Measurements from ENCODE around the gene CLCN7.

DNA sequence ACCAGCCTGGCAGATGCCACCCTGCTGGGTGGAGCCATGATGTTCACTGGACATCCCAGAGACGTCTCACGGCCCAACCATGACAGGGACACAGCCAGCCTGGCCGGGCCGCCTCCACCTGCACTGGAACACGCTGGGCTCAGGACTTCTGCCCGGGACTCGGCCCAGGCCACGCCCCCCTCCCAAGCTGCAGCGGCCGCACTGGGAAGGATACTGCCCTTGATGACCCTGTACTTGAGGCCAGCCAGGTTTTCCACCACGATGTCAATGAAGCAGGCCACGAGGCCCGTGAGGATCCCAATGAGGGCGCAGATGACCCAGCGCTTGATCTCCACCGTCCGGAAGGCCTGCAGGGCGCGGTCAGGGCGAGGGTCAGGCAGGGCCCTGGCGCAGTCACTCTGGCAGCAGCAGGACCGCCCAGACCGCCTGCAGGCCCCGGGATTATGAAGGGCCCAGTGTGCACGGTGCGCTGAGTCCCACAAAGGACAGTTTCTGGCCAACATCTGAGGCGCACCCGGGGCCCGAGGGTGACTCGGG, 14.2 kb downstream of the CLCN7 start:
- TF ChIP-seq, protein P1, sequence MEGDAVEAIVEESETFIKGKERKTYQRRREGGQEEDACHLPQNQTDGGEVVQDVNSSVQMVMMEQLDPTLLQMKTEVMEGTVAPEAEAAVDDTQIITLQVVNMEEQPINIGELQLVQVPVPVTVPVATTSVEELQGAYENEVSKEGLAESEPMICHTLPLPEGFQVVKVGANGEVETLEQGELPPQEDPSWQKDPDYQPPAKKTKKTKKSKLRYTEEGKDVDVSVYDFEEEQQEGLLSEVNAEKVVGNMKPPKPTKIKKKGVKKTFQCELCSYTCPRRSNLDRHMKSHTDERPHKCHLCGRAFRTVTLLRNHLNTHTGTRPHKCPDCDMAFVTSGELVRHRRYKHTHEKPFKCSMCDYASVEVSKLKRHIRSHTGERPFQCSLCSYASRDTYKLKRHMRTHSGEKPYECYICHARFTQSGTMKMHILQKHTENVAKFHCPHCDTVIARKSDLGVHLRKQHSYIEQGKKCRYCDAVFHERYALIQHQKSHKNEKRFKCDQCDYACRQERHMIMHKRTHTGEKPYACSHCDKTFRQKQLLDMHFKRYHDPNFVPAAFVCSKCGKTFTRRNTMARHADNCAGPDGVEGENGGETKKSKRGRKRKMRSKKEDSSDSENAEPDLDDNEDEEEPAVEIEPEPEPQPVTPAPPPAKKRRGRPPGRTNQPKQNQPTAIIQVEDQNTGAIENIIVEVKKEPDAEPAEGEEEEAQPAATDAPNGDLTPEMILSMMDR (IDR thresholded peaks at IDR 0.05) = no peak
- no peak for TF ChIP-seq EZH2 (IDR thresholded peaks at IDR 0.05)
- no peak for TF ChIP-seq EZH2phosphoT487 (IDR thresholded peaks at IDR 0.05)

Measured in neural progenitor cell (in vitro differentiated cells).